ENCODE measurements around the gene IDH3G.

Gene IDH3G

GRCh38 chrX:153773741-153774575 is 20.2 kb downstream of the IDH3G start:
- in situ Hi-C loops (cut with HindIII; ENCODE audit: low sequenced_read_pairs) = no loop called here

- in situ Hi-C loops (cut with HindIII; ENCODE audit: low sequenced_read_pairs) = no loop called here
Observed at GRCh38 chrX:153773218-153773611, 21.0 kb downstream of the IDH3G start.

- in situ Hi-C loops (cut with HindIII; ENCODE audit: low sequenced_read_pairs) = no loop called here
Observed at GRCh38 chrX:153772316-153773217, 21.6 kb downstream of the IDH3G start.

- in situ Hi-C loops (cut with HindIII; ENCODE audit: low sequenced_read_pairs) = no loop called here
Observed at GRCh38 chrX:153771415-153772315, 22.5 kb downstream of the IDH3G start.

GRCh38 chrX:153770601-153771414 is 23.4 kb downstream of the IDH3G start:
- in situ Hi-C loops (cut with HindIII; ENCODE audit: low sequenced_read_pairs) = no loop called here

- in situ Hi-C loops (cut with HindIII; ENCODE audit: low sequenced_read_pairs) = no loop called here
Observed at GRCh38 chrX:153769865-153770600, 24.1 kb downstream of the IDH3G start.

- in situ Hi-C loops (cut with HindIII; ENCODE audit: low sequenced_read_pairs) = no loop called here
Observed at GRCh38 chrX:153769158-153769864, 24.9 kb downstream of the IDH3G start.

- in situ Hi-C loops (cut with HindIII; ENCODE audit: low sequenced_read_pairs) = no loop called here
Observed at GRCh38 chrX:153768311-153769157, 25.6 kb downstream of the IDH3G start.

- in situ Hi-C loops (cut with HindIII; ENCODE audit: low sequenced_read_pairs) = no loop called here
Observed at GRCh38 chrX:153767674-153768055, 26.5 kb downstream of the IDH3G start.

GRCh38 chrX:153766871-153767673 is 27.1 kb downstream of the IDH3G start:
- in situ Hi-C loops (cut with HindIII; ENCODE audit: low sequenced_read_pairs) = no loop called here

- in situ Hi-C loops (cut with HindIII; ENCODE audit: low sequenced_read_pairs) = no loop called here
Observed at GRCh38 chrX:153766098-153766817, 27.9 kb downstream of the IDH3G start.

- in situ Hi-C loops (cut with HindIII; ENCODE audit: low sequenced_read_pairs) = no loop called here
Observed at GRCh38 chrX:153765138-153766079, 28.8 kb downstream of the IDH3G start.

GRCh38 chrX:153764786-153765137 is 29.4 kb downstream of the IDH3G start:
- in situ Hi-C loops (cut with HindIII; ENCODE audit: low sequenced_read_pairs) = no loop called here

GRCh38 chrX:153763989-153764755 is 30.0 kb downstream of the IDH3G start, which contains the start of gene PLXNB3:
PLXNB3 (plus strand) TSS chrX:153764249; CDS start chrX:153765536, 1,287 bp downstream.
- in situ Hi-C loops (cut with HindIII; ENCODE audit: low sequenced_read_pairs) = no loop called here
